Measurements from ENCODE around the gene NRARP. TPM values are rescaled to one million over a fixed set of nuclear protein-coding genes. Genes with fewer than 3 reads are reported as not detected.

Gene NRARP
- total and polyA plus RNA-seq, 2 of the 13 experiments (the other 11 are each of a cell fraction or from before 2014, with no cell fraction given) = 0.22 to 0.46 TPM

- TF ChIP-seq ZNF639 (CRISPR knock-in tag; conservative IDR thresholded peaks at IDR 0.05) = 0 out of 2 replicates have a peak, but pooled peaks have one; percentile 22
- no peak for TF ChIP-seq RFXANK (CRISPR knock-in tag; IDR thresholded peaks at IDR 0.05)
- no peak for TF ChIP-seq ZNF740 (CRISPR knock-in tag; IDR thresholded peaks at IDR 0.05)
- TF ChIP-seq BHLHE40 (IDR thresholded peaks at IDR 0.05; ENCODE audit: low read length) = no peak
- no peak for TF ChIP-seq SAFB2 (CRISPR knock-in tag; IDR thresholded peaks at IDR 0.05; ENCODE audit: borderline replicate concordance, low read depth)
- no peak; the same call in 1 of the 2 replicates for TF ChIP-seq ZNF687 (CRISPR knock-in tag; IDR thresholded peaks at IDR 0.05)
- TF ChIP-seq FOXC1 (CRISPR knock-in tag; IDR thresholded peaks at IDR 0.05; ENCODE audit: borderline replicate concordance) = no peak
- TF ChIP-seq CCDC6 (CRISPR knock-in tag; IDR thresholded peaks at IDR 0.05) = 0 out of 2 replicates have a peak, but pooled peaks have one; percentile 20
- no peak for TF ChIP-seq MIXL1 (CRISPR knock-in tag; IDR thresholded peaks at IDR 0.05)
- TF ChIP-seq LBX2 (CRISPR knock-in tag; IDR thresholded peaks at IDR 0.05; ENCODE audit: borderline replicate concordance) = no peak
- TF ChIP-seq DPF2 (CRISPR knock-in tag; IDR thresholded peaks at IDR 0.05; ENCODE audit: borderline replicate concordance, low read depth) = no peak
- 0 out of 2 replicates have a peak, but pooled peaks have one; percentile 21 for TF ChIP-seq ZNF253 (CRISPR knock-in tag; IDR thresholded peaks at IDR 0.05; ENCODE audit: borderline replicate concordance)
- no peak for TF ChIP-seq SCMH1 (CRISPR knock-in tag; IDR thresholded peaks at IDR 0.05; ENCODE audit: borderline replicate concordance)
- TF ChIP-seq ZSCAN21 (CRISPR knock-in tag; IDR thresholded peaks at IDR 0.05; ENCODE audit: borderline replicate concordance) = peak; percentile 18; the same call in 1 of the 2 replicates
- 0 out of 2 replicates have a peak, but pooled peaks have one; percentile 24 for TF ChIP-seq ZNF607 (CRISPR knock-in tag; IDR thresholded peaks at IDR 0.05; ENCODE audit: borderline replicate concordance)
- TF ChIP-seq ZBTB43 (CRISPR knock-in tag; conservative IDR thresholded peaks at IDR 0.05) = peak; percentile 11; the same call in 1 of the 2 replicates
- no peak for TF ChIP-seq CBFB (CRISPR knock-in tag; IDR thresholded peaks at IDR 0.05)
- peak; percentile 34; the same call in 1 of the 2 replicates for TF ChIP-seq ZNF891 (CRISPR knock-in tag; IDR thresholded peaks at IDR 0.05)
- TF ChIP-seq ZNF333 (CRISPR knock-in tag; IDR thresholded peaks at IDR 0.05; ENCODE audit: borderline replicate concordance) = 0 out of 2 replicates have a peak, but pooled peaks have one; percentile 13
- peak; percentile 30; the same call in 1 of the 2 replicates for TF ChIP-seq TBX2 (CRISPR knock-in tag; IDR thresholded peaks at IDR 0.05; ENCODE audit: borderline replicate concordance)
- TF ChIP-seq ZNF331 (CRISPR knock-in tag; IDR thresholded peaks at IDR 0.05) = 0 out of 2 replicates have a peak, but pooled peaks have one; percentile 6
- TF ChIP-seq RFX5 (IDR thresholded peaks at IDR 0.05; ENCODE audit: low read depth, low read length) = no peak
These were observed 46.5 kb downstream of the NRARP start (continued) for GRCh38 chr9:137255448-137256114.
